Activated naive CD8-positive, alpha-beta T cell treated with anti-CD3 and anti-CD28 coated beads, Interleukin-2, amount 50 U/mL, for 24 hours (primary cell): ENCODE data around the gene USP19.

Source experiments
- ATAC-seq: fragments of 150-1000 bp; cut with Tn5 transposase; one replicate; pipeline ENCODE4 v1.10.0; 2021
- DNase-seq: peaks from one replicate; pipeline ENCODE4 v3.0.0; 2021
- H3K27ac Mint-ChIP-seq: one replicate; pipeline ENCODE4 v1.8.0; 2021; ENCODE audit warnings: mild to moderate bottlenecking, mixed read lengths
- H3K27me3 Mint-ChIP-seq: one replicate; pipeline ENCODE4 v1.8.0; 2021; ENCODE audit warnings: mixed read lengths
- H3K36me3 Mint-ChIP-seq: one replicate; pipeline ENCODE4 v1.8.0; 2021; ENCODE audit warnings: low read depth, mixed read lengths
- H3K4me1 Mint-ChIP-seq: one replicate; pipeline ENCODE4 v1.8.0; 2021; ENCODE audit warnings: mixed read lengths
- H3K4me3 Mint-ChIP-seq: one replicate; pipeline ENCODE4 v1.8.0; 2021; ENCODE audit warnings: mild to moderate bottlenecking, moderate library complexity, mixed read lengths
- H3K9me3 Mint-ChIP-seq: one replicate; pipeline ENCODE4 v1.8.0; 2021; ENCODE audit warnings: mixed read lengths

USP19 gene

GRCh38 chr3:49098429-49098828 is 22.2 kb downstream of the USP19 start:
- H3K27ac Mint-ChIP-seq, result no peak overlapping the region
- H3K36me3 Mint-ChIP-seq, result peaks cover 24% of the 10 kb centered on the region
- H3K4me1 Mint-ChIP-seq, result peaks cover 13% of the 10 kb centered on the region

GRCh38 chr3:49093853-49094767 is 26.5 kb downstream of the USP19 start, which contains the start of gene QRICH1:
QRICH1 (minus strand) TSS chr3:49094071; CDS start chr3:49077017, 17,054 bp downstream.
- peaks cover 16% of the 10 kb centered on the region for H3K36me3 Mint-ChIP-seq

More at GRCh38 chr3:49098429-49098828, 22.2 kb downstream of the USP19 start:
- no peaks in the 10 kb centered on the region for H3K9me3 Mint-ChIP-seq
- DNase-seq (no peak), ATAC-seq (no peak)
- no peak overlapping the region for H3K4me3 Mint-ChIP-seq
- no peaks in the 10 kb centered on the region for H3K27me3 Mint-ChIP-seq

DNA sequence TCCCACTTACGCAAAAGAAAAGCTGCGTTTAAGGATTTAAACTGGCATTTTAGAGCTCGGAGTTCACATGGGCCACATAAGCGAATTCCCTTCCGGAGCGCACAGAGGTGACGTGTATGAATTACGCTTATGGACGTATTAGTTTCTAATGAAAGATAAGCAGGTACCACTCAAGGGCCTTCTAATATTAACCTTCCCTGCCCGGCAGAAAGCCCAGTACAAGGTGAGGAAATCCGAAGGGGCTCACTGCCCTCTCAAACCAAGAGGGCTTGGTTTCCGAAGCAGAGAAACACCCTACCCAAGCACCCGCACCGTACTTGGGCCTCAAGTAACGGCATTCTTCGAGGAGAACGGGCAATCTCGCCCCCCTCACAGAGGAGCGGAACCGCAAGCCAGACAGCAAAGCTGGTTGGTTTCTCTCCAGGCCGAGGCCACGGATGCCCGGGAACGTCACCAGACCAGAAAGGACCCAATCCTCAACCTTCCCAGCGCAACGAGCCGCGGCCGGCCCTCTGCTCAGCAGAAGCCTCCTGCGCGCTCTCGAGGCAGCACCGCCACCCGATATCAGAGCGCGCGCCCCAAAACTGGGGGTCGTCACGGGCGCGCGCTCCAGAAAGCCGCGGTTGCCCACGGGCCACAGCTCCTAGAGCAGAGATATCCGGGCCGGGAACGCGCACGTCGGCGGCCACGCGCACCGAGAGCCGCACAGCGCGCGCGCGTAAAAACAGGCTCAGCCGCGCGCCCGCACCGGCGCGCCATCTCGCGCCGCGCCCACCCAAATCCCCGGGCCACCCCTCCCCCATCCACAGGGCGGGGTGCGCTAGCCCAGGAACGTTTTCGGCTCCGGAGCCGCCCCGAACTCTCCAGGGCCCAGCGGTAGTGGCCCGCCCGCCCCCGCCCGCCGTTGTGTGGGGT is 27.4 kb downstream of the USP19 start:
- H3K27ac Mint-ChIP-seq, result peak overlapping the region; percentile 90
- peaks cover 36% of the 10 kb centered on the region for H3K4me1 Mint-ChIP-seq
- H3K4me3 Mint-ChIP-seq, result peak overlapping the region; percentile 91
- DNase-seq (peak; percentile 89), ATAC-seq (peak; percentile 34)
- peaks cover 16% of the 10 kb centered on the region for H3K36me3 Mint-ChIP-seq
- H3K27me3 Mint-ChIP-seq, result no peaks in the 10 kb centered on the region
- H3K9me3 Mint-ChIP-seq, result no peaks in the 10 kb centered on the region

More at GRCh38 chr3:49093853-49094767, 26.5 kb downstream of the USP19 start, which contains the start of gene QRICH1:
- peak; percentile 94 for DNase-seq
- Mint-ChIP-seq H3K27me3 (no peaks in the 10 kb centered on the region), H3K9me3 (no peaks in the 10 kb centered on the region), H3K27ac (peak within 1 kb of the TSS; percentile 94), H3K4me3 (peak within 1 kb of the TSS; percentile 91), H3K4me1 (peaks cover 36% of the 10 kb centered on the region)
- ATAC-seq, result peak; percentile 84

- H3K27me3 Mint-ChIP-seq, result no peaks in the 10 kb centered on the region
- DNase-seq (no peak), ATAC-seq (no peak)
- H3K9me3 Mint-ChIP-seq, result no peaks in the 10 kb centered on the region
- H3K4me3 Mint-ChIP-seq, result no peak overlapping the region
- H3K36me3 Mint-ChIP-seq, result peaks cover 19% of the 10 kb centered on the region
- no peak overlapping the region for H3K27ac Mint-ChIP-seq
- H3K4me1 Mint-ChIP-seq, result peaks cover 3% of the 10 kb centered on the region
Measured at GRCh38 chr3:49081429-49081828, 39.2 kb downstream of the USP19 start.

DNA sequence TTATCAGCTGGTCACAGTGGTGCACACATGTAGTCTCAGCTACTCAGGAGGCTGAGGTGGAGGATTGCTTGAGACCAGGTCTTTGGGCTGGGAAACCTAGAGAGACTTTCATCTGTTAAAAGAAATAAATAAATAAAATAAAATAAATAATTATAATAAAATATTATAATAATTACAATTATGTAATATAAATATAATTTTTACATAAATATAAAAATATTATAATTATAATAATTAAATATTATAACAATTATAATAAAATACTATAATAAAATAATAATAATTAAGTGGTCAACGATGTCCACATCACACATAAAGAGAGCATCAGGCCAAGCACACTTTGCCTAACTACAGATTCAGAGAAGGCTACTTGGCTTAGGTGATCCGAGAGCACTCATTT is 41.4 kb downstream of the USP19 start:
- no peaks in the 10 kb centered on the region for H3K27me3 Mint-ChIP-seq
- peaks cover 21% of the 10 kb centered on the region for H3K36me3 Mint-ChIP-seq
- peaks cover 3% of the 10 kb centered on the region for H3K4me1 Mint-ChIP-seq
- H3K27ac Mint-ChIP-seq, result no peak overlapping the region
- no peak overlapping the region for H3K4me3 Mint-ChIP-seq
- DNase-seq (no peak), ATAC-seq (no peak)
- no peaks in the 10 kb centered on the region for H3K9me3 Mint-ChIP-seq

DNA sequence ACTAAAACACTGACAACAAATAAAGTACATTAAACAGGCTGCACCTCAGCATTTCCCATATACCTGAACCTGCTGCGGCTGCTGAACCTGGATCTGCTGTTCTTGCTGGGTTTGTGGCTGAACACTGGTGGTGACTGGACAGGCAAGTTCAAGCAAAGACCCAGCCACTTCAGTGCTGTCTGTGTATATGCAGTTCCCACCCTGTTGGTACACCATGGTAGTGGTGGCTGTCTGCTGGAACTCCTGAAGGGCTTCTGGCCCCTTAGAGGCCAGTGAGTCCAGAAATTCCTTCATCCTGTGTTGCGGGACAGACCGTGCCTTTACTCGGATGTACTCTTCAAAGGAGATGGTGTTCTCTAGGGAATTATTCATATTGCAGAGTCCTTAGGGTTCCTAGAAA is 44.0 kb downstream of the USP19 start:
- no peak for ATAC-seq
- H3K27ac Mint-ChIP-seq, result no peak overlapping the region

GRCh38 chr3:49076116-49076515 is 44.5 kb downstream of the USP19 start:
- Mint-ChIP-seq H3K4me3 (no peak overlapping the region), H3K27me3 (no peaks in the 10 kb centered on the region), H3K4me1 (peaks cover 3% of the 10 kb centered on the region), H3K36me3 (peaks cover 39% of the 10 kb centered on the region), H3K9me3 (no peaks in the 10 kb centered on the region), H3K27ac (no peak overlapping the region)
- ATAC-seq (no peak), DNase-seq (no peak)

More for the DNA sequence above, 44.0 kb downstream of the USP19 start:
- peaks cover 3% of the 10 kb centered on the region for H3K4me1 Mint-ChIP-seq
- DNase-seq, result no peak
- H3K36me3 Mint-ChIP-seq, result peaks cover 39% of the 10 kb centered on the region
- H3K27me3 Mint-ChIP-seq, result no peaks in the 10 kb centered on the region
- H3K4me3 Mint-ChIP-seq, result no peak overlapping the region
- no peaks in the 10 kb centered on the region for H3K9me3 Mint-ChIP-seq
